Ascending aorta (tissue), 2 donors: ENCODE data around the gene SULT2B1. TPM values are rescaled to one million over a fixed set of nuclear protein-coding genes. Genes with fewer than 3 reads are reported as not detected.

Experiments
- DNase-seq, 2 donors: peaks; one replicate each; pipeline ENCODE4 v3.0.0-alpha.2; 2019; ENCODE audit warnings: low spot score in 2 of 2
- H3K27ac ChIP-seq, 2 donors: fragments of 200-600 bp; sonication (generic); one replicate each; pipeline ENCODE4 v1.5.1; 2016 to 2017; ENCODE audit warnings: mild to moderate bottlenecking in 1 of 2
- H3K27me3 ChIP-seq: fragments of 200-600 bp; sonication (generic); one replicate; pipeline ENCODE4 v1.5.1; 2017
- H3K36me3 ChIP-seq, 2 donors: fragments of 200-600 bp; sonication (generic); one replicate each; pipeline ENCODE4 v1.5.1; 2016
- H3K4me1 ChIP-seq, 2 donors: fragments of 200-600 bp; sonication (generic); one replicate each; pipeline ENCODE4 v1.5.1; 2016 to 2017; ENCODE audit warnings: mild to moderate bottlenecking in 1 of 2
- H3K4me3 ChIP-seq, 2 donors: fragments of 200-600 bp; sonication (generic); one replicate each; pipeline ENCODE4 v1.5.1; 2016 to 2017; ENCODE audit warnings: mild to moderate bottlenecking in 1 of 2
- H3K9me3 ChIP-seq, 2 donors: fragments of 200-600 bp; sonication (generic); one replicate each; pipeline ENCODE4 v1.5.1; 2016
- CTCF ChIP-seq, 3 experiments: fragments of 200-600 bp in 2 of 3; fragments of 450-650 bp in 1 of 3; sonication (generic) in 2 of 3; IDR thresholded peaks; one replicate each; pipeline ENCODE4 v1.5.1; 2016 to 2019; ENCODE audit warnings: antibody characterized with exemption in 3 of 3, mild to moderate bottlenecking in 1 of 3, moderate library complexity in 1 of 3
- intact Hi-C: fragments of 100-400 bp; cut with DNase I; formaldehyde crosslinking; loops from one replicate; pipeline ENCODE4 v1.15.1; 2023
- total RNA-seq: library from RNA; depleted of rRNA; stranded (reverse); fragments of >200 nt; gene quantifications from one replicate; pipeline ENCODE4 v1.1.0, GENCODE V29; 2016

The SULT2B1 gene
- total RNA-seq, 1 donor from 2014 or later = not detected

DNA sequence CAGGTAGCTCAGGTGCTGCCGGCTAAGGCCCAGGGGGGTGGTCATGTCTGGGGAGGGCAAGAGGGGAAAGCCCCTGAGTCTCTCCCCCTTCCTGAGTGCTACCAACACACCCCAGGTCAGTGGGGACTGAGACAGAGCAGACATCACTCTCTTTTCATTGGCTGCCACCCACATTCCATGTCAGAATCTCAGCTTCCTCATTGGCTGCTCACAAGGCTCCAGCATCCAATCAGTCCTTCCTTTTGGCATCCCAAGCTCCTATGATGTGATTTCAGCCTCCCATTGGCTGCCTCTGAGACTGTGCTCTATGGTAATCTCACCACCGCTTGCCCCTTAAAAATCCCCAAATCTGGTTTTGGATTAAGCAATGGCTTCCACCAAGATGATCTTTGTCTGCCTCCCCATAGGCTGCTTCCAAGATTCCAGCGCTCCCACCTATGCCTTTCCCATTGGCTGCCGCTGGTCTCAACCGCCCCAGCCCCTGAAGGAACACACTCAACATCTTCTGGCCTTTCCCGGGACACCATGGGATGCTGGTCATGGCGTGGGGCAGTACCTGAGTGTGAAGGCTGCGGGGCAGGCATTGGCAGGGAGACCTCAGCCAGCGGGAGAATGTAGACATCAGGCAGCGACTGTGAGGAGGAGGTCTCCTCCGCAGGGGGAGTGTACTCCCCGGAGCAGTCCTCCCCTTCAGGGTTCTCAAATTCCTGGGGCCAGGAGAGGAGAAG, 42.3 kb upstream of the SULT2B1 start:
- peaks cover 4% of the 10 kb centered on the region for H3K27me3 ChIP-seq
- H3K4me3 ChIP-seq = no peak overlapping the region
- TF ChIP-seq CTCF (IDR thresholded peaks at IDR 0.05) = no peak
- H3K4me1 ChIP-seq = peaks cover 0 to 15% of the 10 kb centered on the region in 2 donors
- intact Hi-C loops = loop anchor here (1.0 to 5.0 kb wide), 2 partner anchors 73 to 110 kb away; partner anchors contain the start of genes RPL18 and SPHK2
- H3K9me3 ChIP-seq = no peaks in the 10 kb centered on the region
- no peak for DNase-seq
- no peaks in the 10 kb centered on the region for H3K36me3 ChIP-seq
- no peak overlapping the region for H3K27ac ChIP-seq

GRCh38 chr19:48510421-48511268, 41.3 kb upstream of the SULT2B1 start:
- DNase-seq = peak in 1 of 2 donors; percentile 81
- peaks cover 0 to 15% of the 10 kb centered on the region in 2 donors for H3K4me1 ChIP-seq

GRCh38 chr19:48511321-48511731, 40.6 kb upstream of the SULT2B1 start:
- TF ChIP-seq CTCF (IDR thresholded peaks at IDR 0.05) = no peak
- Histone ChIP-seq H3K4me1 (peaks cover 0 to 15% of the 10 kb centered on the region in 2 donors), H3K36me3 (no peaks in the 10 kb centered on the region), H3K27ac (peak overlapping the region in 1 of 2 donors; percentile 24), H3K27me3 (peaks cover 4% of the 10 kb centered on the region), H3K9me3 (no peaks in the 10 kb centered on the region), H3K4me3 (peak overlapping the region; percentile 45 to 59)
- intact Hi-C loops = loop anchor here (1.0 kb wide), 1 partner anchor 18 kb away; no protein-coding TSS in a partner anchor
- no peak for DNase-seq

More at GRCh38 chr19:48510421-48511268, 41.3 kb upstream of the SULT2B1 start:
- peak overlapping the region; percentile 45 to 59 for H3K4me3 ChIP-seq
- intact Hi-C loops = loop anchor here (1.0 kb wide), 2 partner anchors 17 to 109 kb away; partner anchors contain the start of genes RPL18 and SPHK2
- H3K27me3 ChIP-seq = peaks cover 4% of the 10 kb centered on the region
- no peak for TF ChIP-seq CTCF (IDR thresholded peaks at IDR 0.05)
- H3K9me3 ChIP-seq = no peaks in the 10 kb centered on the region
- no peak overlapping the region for H3K27ac ChIP-seq
- no peaks in the 10 kb centered on the region for H3K36me3 ChIP-seq

DNA sequence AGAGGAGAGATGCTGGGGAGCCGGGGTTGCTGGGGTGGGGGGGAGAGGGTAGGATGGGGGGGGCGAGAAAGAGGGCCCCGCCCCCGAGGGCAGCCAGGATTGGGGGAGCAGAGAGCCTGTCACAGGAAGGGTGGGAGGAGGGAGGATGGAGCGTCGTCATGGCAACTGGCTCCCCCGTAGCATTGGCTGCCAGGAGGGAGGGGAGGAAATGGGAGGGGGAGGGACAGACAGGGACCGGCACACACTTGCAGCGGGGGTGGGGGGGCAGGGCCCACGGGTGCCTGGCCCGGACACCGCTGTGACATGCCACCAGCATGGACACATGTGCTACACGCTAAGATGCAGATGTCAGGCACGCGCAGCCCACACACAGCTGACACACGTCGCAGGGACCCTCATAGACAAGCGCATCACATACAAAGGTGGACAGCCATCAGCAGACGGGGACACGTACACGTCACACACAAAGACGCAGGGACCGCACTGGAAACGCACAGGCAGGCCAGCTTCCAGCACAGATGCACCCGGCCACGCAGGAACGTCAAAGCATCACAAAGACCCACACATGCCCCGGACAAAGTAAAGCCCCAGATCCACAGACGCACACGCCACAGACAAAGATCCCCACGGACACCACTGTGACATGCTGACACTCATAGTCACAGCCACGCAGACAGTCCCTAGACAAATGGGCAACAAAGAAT, 40.0 kb upstream of the SULT2B1 start, which contains the start of gene LMTK3:
Gene LMTK3 (minus strand): TSS at position 36 of the 704 bp plus-strand sequence. CDS start 259 bp downstream, outside the sequence.
- peak in 1 of 2 donors; percentile 65 for DNase-seq
- Histone ChIP-seq H3K27me3 (peaks cover 4% of the 10 kb centered on the region), H3K9me3 (no peaks in the 10 kb centered on the region), H3K36me3 (no peaks in the 10 kb centered on the region), H3K27ac (peak within 1 kb of the TSS in 1 of 2 donors; percentile 24), H3K4me1 (peaks cover 0 to 15% of the 10 kb centered on the region in 2 donors), H3K4me3 (peak within 1 kb of the TSS; percentile 45 to 59)
- intact Hi-C loops = loop anchor here (1.0 kb wide), 1 partner anchor 19 kb away; no protein-coding TSS in a partner anchor
- no peak for TF ChIP-seq CTCF (IDR thresholded peaks at IDR 0.05)
